NCI-H82 treated with DMSO at 0.1 percent for 48 hours (cell line): Measurements from ENCODE around the gene LTBP1.
"Not testable (repeated sequence)": the region's sequence is repeated elsewhere in the genome, so short reads cannot be mapped to it uniquely, and the experiment has no call there.

Source experiments
- DNase-seq: peaks from one replicate; lab custom pipeline; 2025; ENCODE audit not compliant: unreplicated experiment; lab: John Stamatoyannopoulos, UW

LTBP1 gene

DNA sequence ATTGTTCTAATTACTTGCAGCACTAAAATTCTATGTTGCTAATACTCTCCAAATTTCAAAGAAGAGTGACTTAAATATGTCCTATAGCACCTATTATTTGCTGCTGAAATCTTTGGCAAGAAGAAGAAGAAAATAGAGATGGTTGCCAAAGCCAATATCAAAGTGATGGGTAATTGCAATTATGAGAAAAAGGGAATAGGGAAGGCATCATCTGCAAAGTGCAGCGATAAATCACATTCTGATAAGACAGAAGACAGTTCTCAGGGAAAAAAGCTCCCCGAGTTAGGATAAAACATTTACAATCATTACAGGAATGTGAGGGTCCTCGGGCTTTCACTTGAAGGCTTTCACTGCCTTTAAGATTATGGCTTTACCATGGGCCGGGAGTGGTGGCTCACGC lies 457.6 kb downstream of the LTBP1 start:
- DNase-seq, result no peak

DNA sequence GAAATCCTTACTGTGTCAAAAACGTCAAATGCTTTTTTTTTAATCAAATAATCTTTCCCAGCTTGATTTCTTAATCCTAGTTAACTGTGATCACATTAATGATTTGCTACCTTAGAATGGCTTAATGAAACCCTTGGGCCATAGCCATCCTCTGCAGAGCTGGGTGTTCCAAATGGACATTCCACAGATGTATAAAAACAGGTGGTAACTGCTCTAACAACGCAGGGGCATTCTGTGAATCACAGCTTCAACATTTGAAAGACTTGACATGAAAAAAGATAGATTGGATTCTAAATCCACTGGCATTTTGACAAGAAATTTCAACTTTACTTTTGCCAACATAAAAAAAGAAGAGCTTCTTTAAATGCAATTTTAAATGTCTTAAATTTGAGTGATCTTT lies 459.9 kb downstream of the LTBP1 start:
- no peak for DNase-seq

DNA sequence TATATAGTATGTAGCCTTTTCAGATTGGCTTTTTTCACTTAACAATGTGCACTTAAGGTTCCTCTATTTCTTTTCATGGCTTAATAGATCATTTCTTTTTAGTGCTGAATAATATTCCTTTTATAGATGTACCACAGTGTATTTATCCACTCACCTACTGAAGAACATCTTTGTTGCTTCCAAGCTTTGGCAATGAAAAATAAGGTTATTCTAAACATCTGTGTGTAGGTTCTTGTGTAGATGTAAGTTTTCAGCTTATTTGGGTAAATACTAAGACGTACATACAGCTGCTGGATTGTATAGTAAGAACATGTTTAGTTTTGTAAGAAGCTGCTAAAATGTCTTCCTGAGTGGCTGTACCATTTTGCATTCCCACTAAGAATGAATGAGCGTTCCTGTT lies 461.4 kb downstream of the LTBP1 start:
- no peak for DNase-seq

DNA sequence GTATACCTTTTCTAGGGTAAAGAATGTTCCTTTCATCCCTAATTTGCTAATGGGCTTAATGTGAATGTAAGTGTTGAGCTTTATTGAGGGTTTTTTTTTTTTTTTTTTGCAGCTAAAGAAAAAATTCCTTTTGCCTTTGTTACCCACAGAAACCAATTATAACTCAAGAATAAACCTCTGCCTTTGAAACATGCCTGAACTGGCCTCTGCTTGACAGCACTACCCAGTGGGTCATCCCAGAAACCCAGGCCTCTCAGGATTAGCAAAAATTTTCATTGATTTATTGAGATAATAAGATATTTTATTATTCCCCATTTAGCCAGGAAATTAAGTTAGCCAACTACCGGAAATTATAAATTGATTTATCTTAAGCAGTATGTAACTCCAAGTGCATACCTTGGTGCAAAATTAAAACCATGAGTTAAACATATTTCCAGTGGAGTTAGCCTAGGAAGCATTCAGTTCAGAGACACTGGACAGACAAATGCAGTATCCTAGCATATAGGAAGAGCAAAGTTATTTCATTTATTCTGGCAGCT lies 462.7 kb downstream of the LTBP1 start:
- no peak for DNase-seq

DNA sequence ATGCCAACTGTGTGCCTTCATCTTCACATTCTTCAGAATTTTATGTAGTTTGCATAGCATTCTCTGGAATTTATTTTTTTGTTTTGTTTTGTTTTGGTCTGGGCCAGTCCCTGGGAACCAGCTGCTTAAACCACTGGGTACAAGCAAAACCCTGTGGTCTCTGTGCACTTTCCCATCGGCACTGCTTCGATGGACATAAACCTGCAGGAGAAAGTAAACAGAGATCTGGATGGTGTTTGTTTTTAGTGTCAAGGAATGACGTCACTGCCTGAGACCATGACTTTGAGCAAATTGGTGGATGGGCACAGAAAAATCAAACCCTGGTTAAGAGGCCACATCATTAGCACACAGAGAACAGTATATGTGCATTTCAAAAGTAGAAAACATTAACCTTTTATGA lies 465.0 kb downstream of the LTBP1 start:
- no peak for DNase-seq

DNA sequence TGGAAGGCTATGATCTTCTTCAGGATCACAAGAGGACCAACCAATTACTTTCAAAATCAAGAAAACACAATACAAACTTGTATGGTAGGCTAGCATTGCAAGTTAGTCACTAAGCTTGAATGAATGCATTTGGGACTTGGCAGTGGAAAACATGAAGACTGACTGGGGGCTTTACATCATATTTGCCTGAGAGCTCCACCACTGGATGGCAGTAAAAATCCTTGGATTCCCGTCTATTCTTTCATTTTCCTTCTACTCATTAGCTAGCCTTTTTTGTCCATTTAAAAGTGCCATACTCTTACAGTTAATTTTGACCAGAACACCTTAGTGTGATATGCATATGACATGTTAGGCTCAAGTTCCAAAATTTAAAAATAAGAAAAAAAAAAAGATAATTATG lies 466.2 kb downstream of the LTBP1 start:
- no peak for DNase-seq

DNA sequence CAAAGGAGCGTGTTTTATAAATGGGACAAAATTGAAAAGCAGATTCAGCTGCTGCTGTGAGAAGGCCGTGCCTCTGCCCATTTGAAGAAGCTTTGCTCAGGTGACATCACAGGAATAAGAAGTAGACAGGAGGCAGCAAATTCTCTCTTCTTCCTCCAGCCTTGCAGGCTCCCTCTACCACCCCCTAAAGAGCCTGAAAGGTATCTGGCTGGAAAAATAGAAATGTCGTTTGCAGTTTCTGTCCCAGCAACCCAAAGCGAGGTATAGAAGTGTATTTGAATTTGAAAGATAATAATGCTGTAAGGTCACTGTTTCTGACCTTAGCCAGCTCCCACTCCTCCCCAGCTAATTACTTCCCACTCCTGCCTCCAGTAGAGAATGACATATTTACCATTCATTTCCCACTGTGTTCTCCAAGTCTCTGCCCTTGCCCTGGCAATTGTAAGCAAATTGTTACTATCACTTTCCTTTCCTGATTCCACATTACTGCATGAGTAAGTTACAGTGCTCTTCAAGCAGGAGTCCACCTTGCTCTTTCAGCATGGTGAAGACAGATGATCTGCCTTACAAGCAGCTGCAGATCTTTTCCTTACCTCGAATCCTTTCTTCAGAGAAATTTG lies 472.9 kb downstream of the LTBP1 start:
- no peak for DNase-seq

DNA sequence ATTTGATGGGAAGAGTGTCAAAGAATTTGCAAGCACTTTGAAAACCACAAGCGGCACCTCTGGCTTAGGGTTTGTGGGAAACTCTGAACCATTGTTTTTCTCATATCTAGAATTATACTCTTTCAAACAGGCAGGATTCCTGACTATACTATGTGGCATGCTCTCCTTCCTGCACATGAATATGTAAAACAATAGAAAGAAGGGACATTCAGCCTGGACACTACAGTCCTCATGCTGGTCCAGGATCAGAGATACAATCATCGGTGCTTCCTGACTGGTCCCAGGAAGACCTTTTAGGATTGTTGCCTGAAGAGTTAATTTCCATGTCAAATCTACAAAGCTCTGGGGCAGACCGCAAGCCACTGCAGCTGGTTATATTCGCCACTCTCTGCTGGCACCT lies 474.0 kb downstream of the LTBP1 start:
- no peak for DNase-seq

DNA sequence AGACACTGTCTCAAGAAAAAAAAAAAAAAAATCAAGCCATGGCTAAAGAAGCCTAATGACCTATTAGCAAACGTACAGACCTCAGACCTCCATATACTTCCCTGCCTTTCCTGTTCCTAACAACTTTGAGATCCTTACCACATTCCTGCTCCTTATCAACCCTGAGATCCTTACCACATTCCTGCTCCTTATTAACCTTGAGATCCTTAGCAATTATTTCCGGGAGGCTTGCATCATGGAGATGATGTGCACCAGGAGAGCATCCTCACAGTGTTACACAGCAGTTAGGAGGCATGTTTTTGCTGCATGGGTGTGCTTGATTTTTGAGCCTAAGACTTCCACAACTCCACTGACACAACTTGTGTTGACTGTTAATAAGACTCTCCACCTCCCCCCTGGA lies 475.1 kb downstream of the LTBP1 start:
- no peak for DNase-seq

DNA sequence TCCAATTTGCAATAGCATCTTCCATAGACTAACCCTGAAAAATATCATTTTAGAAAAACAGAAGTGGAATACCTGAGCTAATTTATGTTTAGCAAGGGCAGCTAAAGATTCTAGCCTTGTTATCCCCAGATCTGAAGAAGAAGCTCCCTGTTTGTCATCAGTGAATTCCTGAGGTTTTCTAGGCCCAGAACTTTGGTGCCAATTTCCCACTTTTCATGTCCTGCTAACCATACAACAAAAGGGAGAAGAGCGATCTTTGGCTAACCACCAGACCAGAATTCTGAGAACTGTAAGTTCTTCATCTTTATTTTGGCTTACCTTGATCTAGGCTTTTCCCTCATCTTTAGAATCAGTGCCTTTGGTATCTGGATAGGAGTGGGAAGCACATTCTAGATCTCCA lies 478.4 kb downstream of the LTBP1 start:
- no peak for DNase-seq

DNA sequence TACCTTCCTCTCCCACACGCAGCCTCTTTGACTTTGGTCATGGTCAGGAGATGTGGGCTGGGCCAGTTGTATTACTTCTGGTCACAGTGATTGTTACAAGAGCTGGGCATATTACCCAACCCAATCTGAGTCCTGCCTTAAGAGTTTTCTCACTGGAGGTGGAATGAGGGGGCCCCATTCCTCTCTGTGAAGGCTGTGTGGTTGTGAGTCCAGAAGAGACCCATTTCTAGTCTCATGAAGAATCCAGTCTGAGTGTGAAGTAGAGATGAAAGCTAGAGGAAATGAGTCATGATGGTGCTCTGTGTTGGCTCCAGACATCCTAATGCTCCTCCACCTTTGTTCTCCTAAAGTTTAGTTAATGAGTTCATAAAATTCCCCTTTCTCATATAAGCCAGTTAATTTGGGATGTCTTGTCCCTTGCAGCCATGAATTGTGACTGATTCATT lies 478.9 kb downstream of the LTBP1 start:
- no peak for DNase-seq

DNA sequence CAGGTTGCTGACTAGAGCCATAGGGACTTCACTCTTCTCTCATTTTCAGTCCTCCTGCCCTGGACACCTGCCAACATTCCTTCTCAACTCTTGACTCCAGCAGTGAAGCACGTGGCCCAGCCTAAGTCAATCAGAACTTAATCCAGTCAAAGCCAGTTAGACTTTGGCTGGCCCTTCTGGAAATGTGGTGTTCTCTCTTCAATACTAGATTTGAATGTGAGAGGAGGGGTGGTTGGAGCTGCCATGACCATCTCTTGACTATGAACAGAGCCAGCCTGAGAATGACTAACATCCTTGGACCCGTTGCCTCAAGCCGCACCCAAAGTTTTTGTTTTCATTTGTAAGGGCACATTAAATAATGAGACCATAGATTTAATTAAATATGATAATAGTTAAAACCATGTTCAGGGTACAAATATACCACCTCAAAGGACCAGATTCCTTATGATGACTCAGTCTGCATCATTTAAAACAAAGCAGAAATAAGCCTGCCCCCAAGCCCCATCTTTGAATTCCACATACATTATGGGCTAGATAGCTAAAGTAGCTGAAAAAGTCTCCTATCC lies 480.0 kb downstream of the LTBP1 start:
- DNase-seq, result peak; percentile 64

DNA sequence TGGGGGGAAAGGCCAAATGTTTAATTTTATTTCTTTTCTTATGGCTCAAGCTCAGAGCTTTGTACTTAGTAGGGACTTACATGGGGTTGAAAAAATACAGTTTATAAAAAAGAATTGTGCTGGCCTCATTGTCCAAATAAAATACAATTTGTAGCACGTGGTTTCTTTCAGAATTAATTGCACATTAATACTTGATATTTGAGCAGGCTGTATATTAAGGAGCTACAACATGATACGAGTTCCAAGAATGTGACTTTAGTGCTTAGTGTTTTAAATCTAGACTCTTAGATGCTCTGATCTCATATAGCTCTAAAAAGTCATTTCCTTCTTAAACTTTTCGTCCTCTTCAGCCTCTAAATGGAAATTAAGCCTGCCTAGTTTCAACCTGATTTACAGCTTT lies 483.3 kb downstream of the LTBP1 start:
- no peak for DNase-seq

DNA sequence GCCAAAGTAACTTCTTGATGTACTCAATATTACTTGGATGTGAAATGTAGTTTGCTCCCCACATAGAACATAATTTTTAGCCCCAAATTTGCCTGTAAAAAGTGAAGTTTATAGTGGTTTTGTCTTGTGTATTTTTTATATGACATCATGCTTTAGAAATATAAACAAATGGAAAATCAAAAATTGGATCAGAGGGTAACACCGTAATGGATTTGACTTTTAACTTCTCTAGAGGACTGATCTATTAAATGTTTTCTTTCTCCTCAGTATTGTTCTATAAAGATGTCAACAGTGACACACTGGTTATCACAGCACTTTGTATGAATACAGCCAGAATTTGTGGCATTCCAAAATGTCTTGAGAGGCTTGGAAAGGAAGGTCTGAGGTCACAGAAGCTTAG lies 484.1 kb downstream of the LTBP1 start:
- DNase-seq, result no peak

DNA sequence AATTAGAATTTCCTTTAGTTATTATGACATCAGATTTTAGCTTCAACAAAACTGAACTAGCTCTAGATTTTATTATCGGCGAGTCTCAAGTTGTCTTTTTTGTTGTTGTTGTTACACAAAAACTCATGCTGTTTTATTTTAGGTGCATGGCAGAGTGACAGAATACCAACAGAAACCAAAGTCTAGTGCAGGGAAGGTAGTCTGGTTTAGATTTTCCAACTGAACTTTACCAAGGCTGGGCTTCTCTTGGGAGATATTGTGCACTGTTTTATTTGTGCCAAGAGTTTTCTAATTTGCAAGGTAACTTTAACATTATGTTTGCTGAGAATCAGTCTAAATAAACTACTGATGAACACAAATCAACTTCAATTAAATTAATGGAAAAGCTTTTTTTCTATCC lies 486.1 kb downstream of the LTBP1 start:
- no peak for DNase-seq

DNA sequence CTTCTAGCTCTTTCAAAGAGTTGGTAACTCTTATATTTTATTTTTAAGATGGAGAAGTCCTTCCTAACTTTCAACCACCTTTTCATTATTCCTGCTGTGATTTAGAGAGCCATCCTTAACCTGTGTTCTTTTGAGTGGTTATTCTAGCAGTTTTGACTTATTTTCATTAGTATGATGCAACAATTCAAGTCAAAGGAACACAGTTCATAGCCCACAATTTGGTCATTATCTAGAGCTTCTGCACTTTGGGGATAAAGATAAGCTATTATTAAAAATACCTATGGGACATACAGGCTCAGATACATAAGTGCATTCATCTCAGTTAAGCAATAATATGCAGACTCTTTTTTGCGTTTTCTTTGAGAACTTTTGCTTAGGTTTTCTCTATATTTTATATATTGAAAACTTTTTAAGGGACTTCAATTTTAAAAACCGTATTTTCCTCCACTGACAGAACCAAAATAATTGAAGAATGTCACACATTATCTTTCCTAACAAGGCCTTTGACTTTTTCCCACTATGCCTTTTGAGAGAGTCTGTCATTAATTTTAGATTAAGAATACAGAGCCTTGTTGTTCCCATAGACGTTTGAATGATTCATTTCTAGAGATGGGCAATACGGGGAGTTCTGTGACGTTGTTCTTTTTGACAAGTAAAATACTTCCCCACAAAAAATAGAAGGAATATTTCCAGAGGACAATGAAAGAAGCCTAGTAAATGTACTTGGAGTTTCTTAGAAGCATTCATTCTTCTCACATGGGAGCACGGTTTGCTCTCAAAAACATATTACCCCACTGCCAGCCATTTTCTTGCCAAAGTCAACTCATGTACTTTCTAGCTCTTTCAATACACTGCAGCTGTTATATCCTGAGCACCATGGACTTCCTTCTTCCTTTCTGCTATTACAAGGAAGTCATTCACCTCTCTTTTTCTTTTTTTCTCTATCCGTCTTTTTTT lies 486.8 kb downstream of the LTBP1 start:
- no peak for DNase-seq

DNA sequence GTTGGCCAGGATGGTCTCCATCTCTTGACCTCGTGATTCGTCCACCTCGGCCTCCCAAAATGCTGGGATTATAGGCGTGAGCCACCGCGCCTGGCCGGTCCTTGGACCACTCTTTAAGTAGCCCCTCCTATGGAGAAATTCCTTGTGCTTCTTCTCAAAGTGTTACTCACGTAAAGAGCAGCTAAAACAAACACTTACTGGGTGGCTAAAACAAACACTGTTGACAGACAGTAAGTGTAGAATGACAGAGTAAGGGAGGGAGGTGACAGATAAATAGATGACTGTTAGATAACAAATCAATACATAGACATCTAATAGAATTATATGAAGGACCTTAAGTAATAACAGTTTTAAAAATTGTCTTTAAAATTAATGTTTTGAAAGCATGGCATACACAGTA lies 488.8 kb downstream of the LTBP1 start:
- DNase-seq, result no peak

DNA sequence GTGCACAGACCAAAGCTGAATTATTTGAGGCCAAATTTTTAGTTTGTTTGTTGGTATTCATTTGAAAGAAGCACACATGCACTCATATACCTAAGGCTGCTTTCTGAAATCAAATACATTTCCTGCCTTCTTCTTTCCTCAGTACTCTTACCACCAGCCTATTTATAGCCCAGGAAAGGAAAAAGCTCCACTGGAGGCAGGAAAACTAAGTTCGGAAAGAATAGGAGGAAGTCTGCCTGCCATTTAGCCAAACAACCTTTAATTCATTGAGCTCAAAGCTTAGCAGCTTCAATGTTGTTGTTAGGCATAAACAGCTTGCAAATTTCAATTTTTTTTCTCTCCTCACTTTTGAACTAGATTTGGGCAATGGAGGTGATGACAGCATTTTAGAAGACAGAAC lies 489.3 kb downstream of the LTBP1 start:
- no peak for DNase-seq

DNA sequence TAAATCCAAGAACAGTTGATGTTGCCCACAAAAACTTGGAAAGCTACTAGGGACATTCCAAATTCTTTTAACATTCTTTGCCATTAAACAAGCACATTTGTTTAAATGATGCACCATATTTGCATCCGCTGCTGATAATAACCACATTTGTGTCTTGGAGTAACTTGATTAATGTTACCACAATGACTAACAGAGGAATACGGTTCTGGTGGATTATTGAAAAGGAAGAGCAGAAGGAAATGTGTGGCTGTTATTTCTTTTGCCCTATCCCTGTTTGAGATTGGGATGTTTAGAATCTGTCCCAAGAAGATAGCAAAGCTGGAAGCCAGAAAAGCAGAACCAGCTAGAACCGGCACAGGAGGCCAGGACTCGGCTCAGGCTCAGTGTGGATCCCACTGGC lies 490.5 kb downstream of the LTBP1 start:
- DNase-seq, result no peak

DNA sequence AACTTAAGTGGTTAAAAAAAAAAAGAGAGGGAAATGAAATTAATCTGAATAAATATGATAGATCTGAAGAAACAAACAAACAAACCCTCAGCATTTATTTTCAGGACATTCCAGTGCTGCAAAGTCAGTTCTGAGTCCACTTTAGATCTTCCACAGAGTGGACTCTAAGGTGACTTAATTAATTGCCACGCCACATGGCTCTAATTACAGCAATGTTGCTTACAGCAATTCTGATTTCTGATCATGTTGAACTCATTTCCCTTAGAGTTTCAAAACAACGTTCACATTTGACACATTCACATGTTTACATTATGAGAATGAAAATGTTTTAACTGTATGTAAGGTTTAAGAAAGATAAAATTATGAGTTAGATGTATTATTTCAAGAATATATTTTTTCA lies 491.1 kb downstream of the LTBP1 start:
- DNase-seq, result no peak

DNA sequence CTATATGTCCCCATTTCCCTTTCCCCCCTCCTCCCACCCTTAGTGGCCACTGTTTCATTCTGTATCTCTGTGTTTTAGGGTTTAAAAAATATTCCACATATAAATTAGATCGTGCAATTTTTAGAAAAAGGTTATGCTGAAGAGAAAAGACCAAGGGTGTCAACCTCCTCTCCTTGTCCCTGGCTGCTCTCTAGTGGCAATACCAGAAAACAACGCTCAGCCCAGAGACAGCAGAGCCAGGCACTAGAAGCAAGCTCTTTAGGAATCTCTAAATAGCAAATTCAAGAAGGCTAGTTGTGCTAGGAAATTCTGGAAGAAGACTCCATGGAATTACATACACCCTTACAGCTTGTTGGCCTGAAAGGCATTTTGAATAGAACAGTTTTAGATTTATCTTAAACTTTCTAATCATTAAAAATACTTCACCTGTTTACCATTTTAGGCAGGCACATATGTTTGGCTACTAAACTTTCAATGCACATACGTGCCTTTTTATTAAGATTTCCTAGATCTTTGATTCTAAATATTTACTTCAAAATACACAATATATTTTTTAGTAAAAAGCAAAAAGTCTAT lies 494.6 kb downstream of the LTBP1 start:
- no peak for DNase-seq

DNA sequence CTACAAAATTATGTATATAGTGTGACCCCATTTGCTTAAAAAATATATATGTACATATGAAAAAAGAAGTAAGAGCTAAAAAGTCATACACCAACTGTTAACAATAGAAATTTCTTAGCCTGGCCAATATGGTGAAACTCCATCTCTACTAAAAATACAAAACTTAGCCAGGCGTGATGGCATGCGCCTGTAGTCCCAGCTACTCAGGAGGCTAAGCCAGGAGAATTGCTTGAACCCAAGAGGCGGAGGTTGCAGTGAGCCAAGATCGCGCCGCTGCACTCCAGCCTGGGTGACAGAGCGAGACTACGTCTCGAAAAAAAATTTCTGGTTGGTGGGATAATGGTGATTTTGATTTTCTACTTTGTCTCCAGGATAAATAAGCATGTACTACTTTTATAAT lies 495.3 kb downstream of the LTBP1 start:
- not testable (repeated sequence) for DNase-seq
